Renal cortex interstitium (tissue), 11 donors: ENCODE results near the gene ADISSP. TPM values are rescaled to one million over a fixed set of nuclear protein-coding genes. Genes with fewer than 3 reads are reported as not detected.

Source experiments
- DNase-seq, 11 donors: peaks; one replicate each; pipeline ENCODE4 v3.0.0-alpha.2; 2013; ENCODE audit warnings: low read depth in 9 of 11, low spot score in 4 of 11; ENCODE audit errors: extremely low read depth in 1 of 11
- polyA plus RNA-seq, 3 donors: library from polyadenylated mRNA; unstranded; fragments of 120-200 nt; gene quantifications; one replicate each; pipeline ENCODE4 v1.2.1, GENCODE V29; 2013; ENCODE audit not compliant: insufficient read length in 3 of 3

ADISSP gene
- polyA plus RNA-seq, 3 donors, result 17.4 to 28.4 (median 26.6) TPM

- no peak for DNase-seq
Measured at GRCh38 chr20:3749087-3749688, 18.4 kb downstream of the ADISSP start.

- DNase-seq, result no peak
Measured at GRCh38 chr20:3748073-3748472, 19.5 kb downstream of the ADISSP start.

- DNase-seq, result no peak
Measured at GRCh38 chr20:3747471-3747870, 20.1 kb downstream of the ADISSP start.

- DNase-seq, result no peak
Measured at GRCh38 chr20:3745686-3746173, 21.8 kb downstream of the ADISSP start.

GRCh38 chr20:3744806-3745685 lies 22.5 kb downstream of the ADISSP start:
- DNase-seq, result no peak

- DNase-seq, result no peak
Measured at GRCh38 chr20:3744037-3744436, 23.5 kb downstream of the ADISSP start.

- DNase-seq, result no peak
Measured at GRCh38 chr20:3743251-3743650, 24.3 kb downstream of the ADISSP start.

GRCh38 chr20:3741836-3742458 lies 25.6 kb downstream of the ADISSP start:
- DNase-seq, result peak in 1 of 11 donors; percentile 35

- no peak for DNase-seq
Measured at GRCh38 chr20:3740615-3741301, 26.8 kb downstream of the ADISSP start.

- no peak for DNase-seq
Measured at GRCh38 chr20:3739926-3740451, 27.6 kb downstream of the ADISSP start.

GRCh38 chr20:3739054-3739925 lies 28.3 kb downstream of the ADISSP start:
- no peak for DNase-seq

- no peak for DNase-seq
Measured at GRCh38 chr20:3738111-3739053, 29.2 kb downstream of the ADISSP start.

GRCh38 chr20:3735768-3736167 lies 31.8 kb downstream of the ADISSP start:
- no peak for DNase-seq

- no peak for DNase-seq
Measured at GRCh38 chr20:3734111-3734843, 33.3 kb downstream of the ADISSP start.

GRCh38 chr20:3733119-3733995 lies 34.2 kb downstream of the ADISSP start:
- no peak for DNase-seq
